ENCODE results near the gene BDKRB1. TPM values are rescaled to one million over a fixed set of nuclear protein-coding genes. Genes with fewer than 3 reads are reported as not detected.

The BDKRB1 gene
- total RNA-seq, 1 donor from 2014 or later, result 0.20 TPM

- H3K4me1 Mint-ChIP-seq (ENCODE audit: low read depth, unreplicated experiment), result no peaks in the 10 kb centered on the region
- DNase-seq (ENCODE audit: low read depth), result no peak
- no peaks in the 10 kb centered on the region for H3K9me3 Mint-ChIP-seq (ENCODE audit: unreplicated experiment)
- no peak overlapping the region for H3K4me2 ChIP-seq (ENCODE audit: low read length)
- H3K79me2 ChIP-seq (ENCODE audit: insufficient read depth, low read length), result no peaks in the 10 kb centered on the region
- H3K4me3 Mint-ChIP-seq (ENCODE audit: unreplicated experiment), result no peak overlapping the region
- H3K27ac ChIP-seq (ENCODE audit: low read depth, low read length), result no peak overlapping the region
- H3K9ac ChIP-seq (ENCODE audit: low read length), result no peak overlapping the region
- H3K4me1 ChIP-seq (ENCODE audit: insufficient read depth, low read length), result no peaks in the 10 kb centered on the region
- H3K4me3 ChIP-seq (ENCODE audit: insufficient read depth, low read depth, low read length), result no peak overlapping the region
- no peak for TF ChIP-seq CTCF (IDR thresholded peaks at IDR 0.05; ENCODE audit: insufficient read depth, low read depth, low read length)
- TF ChIP-seq EZH2 (IDR thresholded peaks at IDR 0.05; ENCODE audit: insufficient read depth, low read length), result no peak
- H4K20me1 ChIP-seq (ENCODE audit: insufficient read depth, low read length), result no peaks in the 10 kb centered on the region
- peaks cover 16% of the 10 kb centered on the region for H3K36me3 ChIP-seq (ENCODE audit: insufficient read depth, low read length)
- no peaks in the 10 kb centered on the region for H3K9me3 ChIP-seq (ENCODE audit: insufficient read depth, low read depth, low read length)
- no peak overlapping the region for H2AFZ ChIP-seq (ENCODE audit: low read depth, low read length)
- H3K27me3 Mint-ChIP-seq (ENCODE audit: low read depth, unreplicated experiment), result no peaks in the 10 kb centered on the region
- FAIRE-seq, result no peak
- H3K36me3 Mint-ChIP-seq (ENCODE audit: low read depth, unreplicated experiment), result peaks cover 3% of the 10 kb centered on the region
- H3K27me3 ChIP-seq (ENCODE audit: insufficient read depth, low read length), result no peaks in the 10 kb centered on the region
- H3K27ac Mint-ChIP-seq (ENCODE audit: unreplicated experiment), result no peak overlapping the region
Measured at GRCh38 chr14:96309133-96309895, 53.3 kb downstream of the BDKRB1 start.

- FAIRE-seq, result no peak
- Histone ChIP-seq H3K27ac (ENCODE audit: low read depth, low read length) (no peak overlapping the region), H3K9me3 (ENCODE audit: insufficient read depth, low read depth, low read length) (no peaks in the 10 kb centered on the region), H2AFZ (ENCODE audit: low read depth, low read length) (no peak overlapping the region), H4K20me1 (ENCODE audit: insufficient read depth, low read length) (no peaks in the 10 kb centered on the region), H3K79me2 (ENCODE audit: insufficient read depth, low read length) (no peaks in the 10 kb centered on the region), H3K9ac (ENCODE audit: low read length) (no peak overlapping the region), H3K36me3 (ENCODE audit: insufficient read depth, low read length) (peaks cover 16% of the 10 kb centered on the region), H3K4me2 (ENCODE audit: low read length) (no peak overlapping the region), H3K4me1 (ENCODE audit: insufficient read depth, low read length) (no peaks in the 10 kb centered on the region), H3K27me3 (ENCODE audit: insufficient read depth, low read length) (no peaks in the 10 kb centered on the region), H3K4me3 (ENCODE audit: insufficient read depth, low read depth, low read length) (no peak overlapping the region)
- Mint-ChIP-seq H3K9me3 (ENCODE audit: unreplicated experiment) (no peaks in the 10 kb centered on the region), H3K4me1 (ENCODE audit: low read depth, unreplicated experiment) (no peaks in the 10 kb centered on the region), H3K27me3 (ENCODE audit: low read depth, unreplicated experiment) (no peaks in the 10 kb centered on the region), H3K27ac (ENCODE audit: unreplicated experiment) (no peak overlapping the region), H3K36me3 (ENCODE audit: low read depth, unreplicated experiment) (peaks cover 3% of the 10 kb centered on the region), H3K4me3 (ENCODE audit: unreplicated experiment) (no peak overlapping the region)
- no peak for TF ChIP-seq CTCF (IDR thresholded peaks at IDR 0.05; ENCODE audit: insufficient read depth, low read depth, low read length)
- no peak for TF ChIP-seq EZH2 (IDR thresholded peaks at IDR 0.05; ENCODE audit: insufficient read depth, low read length)
- no peak for DNase-seq (ENCODE audit: low read depth)
Measured at GRCh38 chr14:96309896-96310330, 53.9 kb downstream of the BDKRB1 start.

GRCh38 chr14:96310906-96311305 lies 54.9 kb downstream of the BDKRB1 start:
- DNase-seq (ENCODE audit: low read depth) (no peak), FAIRE-seq (no peak)
- H3K4me2 ChIP-seq (ENCODE audit: low read length), result no peak overlapping the region
- H3K9ac ChIP-seq (ENCODE audit: low read length), result no peak overlapping the region
- H3K4me1 ChIP-seq (ENCODE audit: insufficient read depth, low read length), result no peaks in the 10 kb centered on the region
- H2AFZ ChIP-seq (ENCODE audit: low read depth, low read length), result no peak overlapping the region
- H3K9me3 ChIP-seq (ENCODE audit: insufficient read depth, low read depth, low read length), result no peaks in the 10 kb centered on the region
- no peaks in the 10 kb centered on the region for H3K9me3 Mint-ChIP-seq (ENCODE audit: unreplicated experiment)
- H3K27ac ChIP-seq (ENCODE audit: low read depth, low read length), result no peak overlapping the region
- TF ChIP-seq EZH2 (IDR thresholded peaks at IDR 0.05; ENCODE audit: insufficient read depth, low read length) (no peak), CTCF (IDR thresholded peaks at IDR 0.05; ENCODE audit: insufficient read depth, low read depth, low read length) (no peak)
- H4K20me1 ChIP-seq (ENCODE audit: insufficient read depth, low read length), result no peaks in the 10 kb centered on the region
- H3K27me3 Mint-ChIP-seq (ENCODE audit: low read depth, unreplicated experiment), result no peaks in the 10 kb centered on the region
- no peaks in the 10 kb centered on the region for H3K4me1 Mint-ChIP-seq (ENCODE audit: low read depth, unreplicated experiment)
- peaks cover 20% of the 10 kb centered on the region for H3K36me3 ChIP-seq (ENCODE audit: insufficient read depth, low read length)
- H3K79me2 ChIP-seq (ENCODE audit: insufficient read depth, low read length), result no peaks in the 10 kb centered on the region
- no peak overlapping the region for H3K4me3 ChIP-seq (ENCODE audit: insufficient read depth, low read depth, low read length)
- H3K27me3 ChIP-seq (ENCODE audit: insufficient read depth, low read length), result no peaks in the 10 kb centered on the region
- no peak overlapping the region for H3K4me3 Mint-ChIP-seq (ENCODE audit: unreplicated experiment)
- H3K27ac Mint-ChIP-seq (ENCODE audit: unreplicated experiment), result no peak overlapping the region
- H3K36me3 Mint-ChIP-seq (ENCODE audit: low read depth, unreplicated experiment), result peaks cover 10% of the 10 kb centered on the region
